WTC11 (cell line): ENCODE measurements around the gene PKP4. TPM values are rescaled to one million over a fixed set of nuclear protein-coding genes. Genes with fewer than 3 reads are reported as not detected.

Source experiments
- ATAC-seq: fragments of 200-7000 bp; cut with Tn5 transposase; 2 replicates; pipeline ENCODE4 v1.10.0; 2021; ENCODE audit warnings: mild to moderate bottlenecking, moderate library complexity
- CTCF ChIA-PET: fragments of 300-600 bp; sonication (Branson Sonifier 250); formaldehyde crosslinking; loops from one replicate; lab custom pipeline; 2021; ENCODE audit warnings: antibody characterized with exemption; lab: Charles Lee
- POLR2A ChIA-PET: fragments of 350-600 bp; sonication (Branson Sonifier 250); formaldehyde crosslinking; loops from one replicate; lab custom pipeline; 2021; ENCODE audit warnings: antibody characterized with exemption; lab: Charles Lee
- DNase-seq: peaks from one replicate; pipeline ENCODE4 v3.0.0; 2021; ENCODE audit warnings: low spot score
- H3K27ac Mint-ChIP-seq: 2 replicates; pipeline ENCODE4 v1.8.0; 2021; ENCODE audit warnings: mixed read lengths
- H3K27me3 Mint-ChIP-seq: 2 replicates; pipeline ENCODE4 v1.8.0; 2021; ENCODE audit warnings: low read depth, mild to moderate bottlenecking, moderate library complexity, mixed read lengths
- H3K36me3 Mint-ChIP-seq: 2 replicates; pipeline ENCODE4 v1.8.0; 2021; ENCODE audit warnings: mixed read lengths
- H3K4me1 Mint-ChIP-seq: 2 replicates; pipeline ENCODE4 v1.8.0; 2022; ENCODE audit warnings: mixed read lengths
- H3K4me3 Mint-ChIP-seq: 2 replicates; pipeline ENCODE4 v1.8.0; 2021; ENCODE audit warnings: mild to moderate bottlenecking, moderate library complexity, mixed read lengths
- H3K9me3 Mint-ChIP-seq: 2 replicates; pipeline ENCODE4 v1.8.0; 2021; ENCODE audit warnings: mixed read lengths
- ATF1 ChIP-seq: sonication (generic); formaldehyde crosslinking; IDR thresholded peaks from 2 replicates; pipeline ENCODE4 v1.8.1; 2023; ENCODE audit warnings: mild to moderate bottlenecking, moderate library complexity, missing genetic modification reagents
- ATF2 ChIP-seq: sonication (generic); formaldehyde crosslinking; IDR thresholded peaks from 2 replicates; pipeline ENCODE4 v1.8.1; 2022; ENCODE audit warnings: low read depth, missing genetic modification reagents, borderline replicate concordance
- ATF3 ChIP-seq: sonication (generic); formaldehyde crosslinking; conservative IDR thresholded peaks from 2 replicates; pipeline ENCODE4 v1.8.1; 2022; ENCODE audit warnings: mild to moderate bottlenecking, missing genetic modification reagents
- ATF6 ChIP-seq: sonication (generic); formaldehyde crosslinking; IDR thresholded peaks from 2 replicates; pipeline ENCODE4 v1.8.1; 2023; ENCODE audit warnings: mild to moderate bottlenecking, missing genetic modification reagents
- CBFB ChIP-seq: sonication (generic); formaldehyde crosslinking; IDR thresholded peaks from 2 replicates; pipeline ENCODE4 v1.8.1; 2022; ENCODE audit warnings: mild to moderate bottlenecking, low read depth, missing genetic modification reagents
- GABPB1 ChIP-seq: sonication (generic); formaldehyde crosslinking; IDR thresholded peaks from 2 replicates; pipeline ENCODE4 v1.8.1; 2023; ENCODE audit warnings: mild to moderate bottlenecking, missing genetic modification reagents
- HMGXB4 ChIP-seq: sonication (generic); formaldehyde crosslinking; IDR thresholded peaks from 2 replicates; pipeline ENCODE4 v1.8.1; 2023; ENCODE audit warnings: mild to moderate bottlenecking, moderate library complexity, missing genetic modification reagents
- IRF2 ChIP-seq: sonication (generic); formaldehyde crosslinking; IDR thresholded peaks from 2 replicates; pipeline ENCODE4 v1.8.0; 2022; ENCODE audit warnings: low read depth, missing genetic modification reagents, borderline replicate concordance
- NR1H2 ChIP-seq: sonication (generic); formaldehyde crosslinking; IDR thresholded peaks from 2 replicates; pipeline ENCODE4 v1.9.0; 2021; ENCODE audit warnings: mild to moderate bottlenecking, moderate library complexity, missing genetic modification reagents
- NR3C1 ChIP-seq: sonication (generic); formaldehyde crosslinking; conservative IDR thresholded peaks from 2 replicates; pipeline ENCODE4 v1.8.1; 2023; ENCODE audit warnings: low read depth, mild to moderate bottlenecking, missing genetic modification reagents
- OVOL2 ChIP-seq: fragments of 250-450 bp; sonication (Bioruptor Pico); IDR thresholded peaks from 2 replicates; pipeline ENCODE4 v1.9.0; 2021; ENCODE audit warnings: mild to moderate bottlenecking, borderline replicate concordance
- RELA ChIP-seq: sonication (generic); formaldehyde crosslinking; IDR thresholded peaks from 2 replicates; pipeline ENCODE4 v1.8.1; 2022; ENCODE audit warnings: missing genetic modification reagents, mild to moderate bottlenecking, borderline replicate concordance
- TEAD1 ChIP-seq: sonication (generic); formaldehyde crosslinking; IDR thresholded peaks from 2 replicates; pipeline ENCODE4 v1.8.0; 2022; ENCODE audit warnings: mild to moderate bottlenecking, missing genetic modification reagents
- ZNF219 ChIP-seq: sonication (generic); formaldehyde crosslinking; IDR thresholded peaks from 2 replicates; pipeline ENCODE4 v1.8.0; 2023; ENCODE audit warnings: missing genetic modification reagents, mild to moderate bottlenecking, borderline replicate concordance
- ZNF423 ChIP-seq: fragments of 250-450 bp; sonication (Bioruptor Pico); IDR thresholded peaks from 2 replicates; pipeline ENCODE4 v2.1.2; 2022; ENCODE audit warnings: mild to moderate bottlenecking, moderate library complexity
- ZNF512 ChIP-seq: sonication (generic); formaldehyde crosslinking; IDR thresholded peaks from 2 replicates; pipeline ENCODE4 v1.8.1; 2022; ENCODE audit warnings: missing genetic modification reagents, borderline replicate concordance
- ZNF671 ChIP-seq: fragments of 250-450 bp; sonication (Bioruptor Pico); IDR thresholded peaks from 2 replicates; pipeline ENCODE4 v1.8.0; 2021; ENCODE audit warnings: mild to moderate bottlenecking
- total RNA-seq: library from RNA; stranded (reverse); gene quantifications from 3 replicates; pipeline ENCODE4 v1.2.3, GENCODE V29; 2021
- TF ChIP-seq, protein P1 (sequence below): sonication (generic); formaldehyde crosslinking; IDR thresholded peaks from 2 replicates; pipeline ENCODE4 v1.8.0; 2022; ENCODE audit warnings: mild to moderate bottlenecking, missing genetic modification reagents
- TF ChIP-seq, protein P2 (sequence below): sonication (generic); formaldehyde crosslinking; IDR thresholded peaks from 2 replicates; pipeline ENCODE4 v1.8.1; 2022; ENCODE audit warnings: mild to moderate bottlenecking, moderate library complexity, missing genetic modification reagents
- TF ChIP-seq, protein P3 (sequence below): sonication (generic); formaldehyde crosslinking; IDR thresholded peaks from 2 replicates; pipeline ENCODE4 v1.8.1; 2023; ENCODE audit warnings: mild to moderate bottlenecking, missing genetic modification reagents, borderline replicate concordance

The PKP4 gene
- total RNA-seq, 1 experiment from 2014 or later: 78.9 TPM

DNA sequence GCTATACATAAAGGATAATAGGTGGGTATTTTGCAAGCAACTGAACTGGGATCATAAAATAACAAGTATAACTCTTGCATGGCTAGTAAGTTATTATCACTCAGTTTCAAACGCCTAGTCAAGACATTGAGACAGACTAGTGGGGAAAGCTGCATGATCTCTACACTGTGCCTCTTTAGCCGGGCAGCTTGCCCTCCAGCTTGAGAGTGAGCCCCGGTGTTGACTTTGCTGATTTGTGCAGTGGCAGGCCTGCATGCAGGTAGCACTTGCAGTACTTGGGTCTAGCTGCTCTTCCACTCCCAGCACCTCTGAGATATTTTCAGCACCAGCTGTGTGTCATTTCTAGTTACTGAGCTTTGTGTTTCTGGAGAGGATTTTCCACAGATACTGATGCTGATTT lies 219.5 kb downstream of the PKP4 start (continued):
- TF ChIP-seq ATF2 (CRISPR knock-in tag) (no peak), ATF1 (CRISPR knock-in tag) (no peak)
- TF ChIP-seq, protein P1, sequence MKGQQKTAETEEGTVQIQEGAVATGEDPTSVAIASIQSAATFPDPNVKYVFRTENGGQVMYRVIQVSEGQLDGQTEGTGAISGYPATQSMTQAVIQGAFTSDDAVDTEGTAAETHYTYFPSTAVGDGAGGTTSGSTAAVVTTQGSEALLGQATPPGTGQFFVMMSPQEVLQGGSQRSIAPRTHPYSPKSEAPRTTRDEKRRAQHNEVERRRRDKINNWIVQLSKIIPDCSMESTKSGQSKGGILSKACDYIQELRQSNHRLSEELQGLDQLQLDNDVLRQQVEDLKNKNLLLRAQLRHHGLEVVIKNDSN (CRISPR knock-in tag): no peak

DNA sequence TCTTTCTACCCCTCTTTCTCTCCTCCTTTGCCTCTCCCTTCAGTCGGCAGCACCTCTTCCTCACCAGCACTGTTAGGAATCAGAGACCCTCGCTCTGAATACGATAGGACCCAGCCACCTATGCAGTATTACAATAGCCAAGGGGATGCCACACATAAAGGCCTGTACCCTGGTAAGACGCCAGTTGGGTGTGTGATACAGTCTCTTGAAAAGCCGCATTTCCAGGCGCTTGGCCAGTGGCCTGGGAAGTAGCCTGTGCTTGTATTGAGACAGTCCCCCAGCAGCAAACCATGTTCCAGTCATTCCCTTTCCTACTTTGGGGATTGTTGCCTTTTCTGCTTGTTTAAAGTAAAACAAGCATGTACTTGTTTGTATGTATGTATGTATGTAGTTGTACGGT lies 219.9 kb downstream of the PKP4 start:
- no peak overlapping the region for H3K4me3 Mint-ChIP-seq
- peak overlapping the region; percentile 71 for H3K27ac Mint-ChIP-seq
- no peaks in the 10 kb centered on the region for H3K27me3 Mint-ChIP-seq
- CTCF ChIA-PET: interaction anchor here (1.0 to 1.9 kb wide), 3 partner anchors 69 to 78 kb away, joined by 4 to 11 read pairs (median 5); no protein-coding TSS in a partner anchor
- H3K36me3 Mint-ChIP-seq: peaks cover 52% of the 10 kb centered on the region
- DNase-seq: no peak
- ATAC-seq: no peak
- no peaks in the 10 kb centered on the region for H3K9me3 Mint-ChIP-seq
- TF ChIP-seq IRF2 (CRISPR knock-in tag): no peak
- TF ChIP-seq ZNF219 (CRISPR knock-in tag): no peak
- TF ChIP-seq GABPB1: no peak
- no peak for TF ChIP-seq ATF3 (CRISPR knock-in tag)
- TF ChIP-seq CBFB: no peak
- TF ChIP-seq TEAD1 (CRISPR knock-in tag): no peak
- TF ChIP-seq ZNF671 (CRISPR knock-in tag): no peak
- TF ChIP-seq NR3C1: no peak
- TF ChIP-seq, protein P2, sequence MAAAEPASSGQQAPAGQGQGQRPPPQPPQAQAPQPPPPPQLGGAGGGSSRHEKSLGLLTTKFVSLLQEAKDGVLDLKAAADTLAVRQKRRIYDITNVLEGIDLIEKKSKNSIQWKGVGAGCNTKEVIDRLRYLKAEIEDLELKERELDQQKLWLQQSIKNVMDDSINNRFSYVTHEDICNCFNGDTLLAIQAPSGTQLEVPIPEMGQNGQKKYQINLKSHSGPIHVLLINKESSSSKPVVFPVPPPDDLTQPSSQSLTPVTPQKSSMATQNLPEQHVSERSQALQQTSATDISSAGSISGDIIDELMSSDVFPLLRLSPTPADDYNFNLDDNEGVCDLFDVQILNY (CRISPR knock-in tag): no peak
- TF ChIP-seq, protein P3, sequence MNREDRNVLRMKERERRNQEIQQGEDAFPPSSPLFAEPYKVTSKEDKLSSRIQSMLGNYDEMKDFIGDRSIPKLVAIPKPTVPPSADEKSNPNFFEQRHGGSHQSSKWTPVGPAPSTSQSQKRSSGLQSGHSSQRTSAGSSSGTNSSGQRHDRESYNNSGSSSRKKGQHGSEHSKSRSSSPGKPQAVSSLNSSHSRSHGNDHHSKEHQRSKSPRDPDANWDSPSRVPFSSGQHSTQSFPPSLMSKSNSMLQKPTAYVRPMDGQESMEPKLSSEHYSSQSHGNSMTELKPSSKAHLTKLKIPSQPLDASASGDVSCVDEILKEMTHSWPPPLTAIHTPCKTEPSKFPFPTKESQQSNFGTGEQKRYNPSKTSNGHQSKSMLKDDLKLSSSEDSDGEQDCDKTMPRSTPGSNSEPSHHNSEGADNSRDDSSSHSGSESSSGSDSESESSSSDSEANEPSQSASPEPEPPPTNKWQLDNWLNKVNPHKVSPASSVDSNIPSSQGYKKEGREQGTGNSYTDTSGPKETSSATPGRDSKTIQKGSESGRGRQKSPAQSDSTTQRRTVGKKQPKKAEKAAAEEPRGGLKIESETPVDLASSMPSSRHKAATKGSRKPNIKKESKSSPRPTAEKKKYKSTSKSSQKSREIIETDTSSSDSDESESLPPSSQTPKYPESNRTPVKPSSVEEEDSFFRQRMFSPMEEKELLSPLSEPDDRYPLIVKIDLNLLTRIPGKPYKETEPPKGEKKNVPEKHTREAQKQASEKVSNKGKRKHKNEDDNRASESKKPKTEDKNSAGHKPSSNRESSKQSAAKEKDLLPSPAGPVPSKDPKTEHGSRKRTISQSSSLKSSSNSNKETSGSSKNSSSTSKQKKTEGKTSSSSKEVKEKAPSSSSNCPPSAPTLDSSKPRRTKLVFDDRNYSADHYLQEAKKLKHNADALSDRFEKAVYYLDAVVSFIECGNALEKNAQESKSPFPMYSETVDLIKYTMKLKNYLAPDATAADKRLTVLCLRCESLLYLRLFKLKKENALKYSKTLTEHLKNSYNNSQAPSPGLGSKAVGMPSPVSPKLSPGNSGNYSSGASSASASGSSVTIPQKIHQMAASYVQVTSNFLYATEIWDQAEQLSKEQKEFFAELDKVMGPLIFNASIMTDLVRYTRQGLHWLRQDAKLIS (CRISPR knock-in tag): no peak
- no peak for TF ChIP-seq OVOL2
- no peak for TF ChIP-seq NR1H2 (CRISPR knock-in tag)
- TF ChIP-seq HMGXB4: no peak
- no peak for TF ChIP-seq ZNF512
- no peak for TF ChIP-seq RELA
- no peak for TF ChIP-seq ZNF423 (CRISPR knock-in tag)
- TF ChIP-seq ATF6 (CRISPR knock-in tag): no peak
- H3K4me1 Mint-ChIP-seq: peaks cover 23% of the 10 kb centered on the region
- POLR2A ChIA-PET: no interaction called here
